ENCODE measurements around the gene EIF2A.

- TF ChIP-seq ZNF232 (CRISPR knock-in tag; IDR thresholded peaks at IDR 0.05) (no peak), FOXP1 (CRISPR knock-in tag; IDR thresholded peaks at IDR 0.05) (no peak), MLX (CRISPR knock-in tag; conservative IDR thresholded peaks at IDR 0.05) (no peak), BRCA1 (IDR thresholded peaks at IDR 0.05) (no peak), BRCA1 (CRISPR knock-in tag; IDR thresholded peaks at IDR 0.05) (no peak), CTCF (IDR thresholded peaks at IDR 0.05 in 2 of 3, conservative IDR thresholded peaks at IDR 0.05 in 1 of 3; ENCODE audit: insufficient read depth in 2 of 3, low read depth in 1 of 3, low read length in 3 of 3) (no peak), MXI1 (IDR thresholded peaks at IDR 0.05; ENCODE audit: low read depth, low read length) (no peak), NFATC3 (IDR thresholded peaks at IDR 0.05) (no peak)
Observed at GRCh38 chr3:150582620-150583019, 36.0 kb downstream of the EIF2A start.
